GM12892 (cell line): ENCODE measurements around the gene HUS1B.
"Not testable (repeated sequence)": the region's sequence is repeated elsewhere in the genome, so short reads cannot be mapped to it uniquely, and the experiment has no call there.

Experiments used
- DNase-seq: peaks from one replicate; pipeline ENCODE4 v3.0.0; 2011; ENCODE audit not compliant: insufficient read length
- FAIRE-seq: peaks from 2 replicates; lab custom pipeline; 2011; peaks lifted over from hg19 to GRCh38; lab: Jason Lieb, UNC
- POLR2A ChIP-seq: IDR thresholded peaks from 2 replicates; pipeline ENCODE4 v1.6.1; 2011; ENCODE audit warnings: low read depth, low read length, control low read depth
- POLR2AphosphoS5 ChIP-seq: IDR thresholded peaks from 2 replicates; pipeline ENCODE4 v1.6.1; 2011; ENCODE audit warnings: low read depth, low read length, control low read depth
- TAF1 ChIP-seq: IDR thresholded peaks from 2 replicates; pipeline ENCODE4 v1.6.1; 2011; ENCODE audit warnings: low read depth, mild to moderate bottlenecking, control low read depth, low read length, borderline replicate concordance

Gene HUS1B

DNA sequence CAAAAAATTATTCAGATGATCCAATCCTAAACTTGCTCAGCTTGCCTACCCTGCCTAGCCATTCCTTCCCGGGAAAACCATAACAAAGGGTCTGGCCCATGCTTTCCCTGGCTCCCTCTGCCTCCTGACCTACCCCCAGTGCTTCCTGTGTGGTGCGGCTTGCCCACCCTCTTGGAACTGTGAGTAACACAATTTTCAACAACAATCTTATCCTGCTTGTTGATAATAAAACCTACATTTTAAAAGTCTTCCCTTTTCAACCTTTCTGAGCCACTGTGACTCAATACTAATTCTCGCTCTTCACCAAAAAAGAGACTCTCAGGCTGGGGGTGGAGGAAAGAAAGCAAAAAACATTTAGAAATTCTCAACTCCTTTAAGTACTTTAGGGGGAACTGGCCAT lies 18.1 kb upstream of the HUS1B start:
- no peak for DNase-seq
- TF ChIP-seq POLR2A (no peak), TAF1 (no peak), POLR2AphosphoS5 (no peak)
- no peak for FAIRE-seq

- TF ChIP-seq POLR2A (no peak), TAF1 (no peak), POLR2AphosphoS5 (no peak)
- DNase-seq: no peak
- no peak for FAIRE-seq
These were observed 17.5 kb upstream of the HUS1B start for GRCh38 chr6:674406-674805.

GRCh38 chr6:667253-667927 lies 10.5 kb upstream of the HUS1B start:
- TF ChIP-seq POLR2AphosphoS5: no peak
- no peak for TF ChIP-seq POLR2A
- TF ChIP-seq TAF1: no peak
- no peak for FAIRE-seq
- DNase-seq: no peak

GRCh38 chr6:665403-666267 lies 8.7 kb upstream of the HUS1B start:
- DNase-seq (no peak), FAIRE-seq (no peak)
- TF ChIP-seq TAF1 (no peak), POLR2AphosphoS5 (no peak), POLR2A (no peak)

DNA sequence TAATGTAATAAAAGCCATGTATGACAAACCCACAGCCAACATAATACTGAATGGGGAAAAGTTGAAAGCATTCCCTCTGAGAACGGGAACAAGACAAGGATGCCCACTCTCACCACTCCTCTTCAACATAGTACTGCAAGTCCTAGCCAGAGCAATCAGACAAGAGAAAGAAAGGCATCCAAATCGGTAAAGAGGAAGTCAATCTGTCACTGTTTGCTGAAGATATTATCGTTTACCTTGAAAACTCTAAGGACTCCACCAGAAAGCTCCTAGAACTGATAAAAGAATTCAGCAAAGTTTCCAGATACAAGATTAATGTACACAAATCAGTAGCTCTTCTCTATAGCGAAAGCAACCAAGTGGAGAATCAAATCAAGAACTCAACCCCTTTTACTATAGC lies 6.9 kb upstream of the HUS1B start:
- not testable (repeated sequence) for FAIRE-seq

DNA sequence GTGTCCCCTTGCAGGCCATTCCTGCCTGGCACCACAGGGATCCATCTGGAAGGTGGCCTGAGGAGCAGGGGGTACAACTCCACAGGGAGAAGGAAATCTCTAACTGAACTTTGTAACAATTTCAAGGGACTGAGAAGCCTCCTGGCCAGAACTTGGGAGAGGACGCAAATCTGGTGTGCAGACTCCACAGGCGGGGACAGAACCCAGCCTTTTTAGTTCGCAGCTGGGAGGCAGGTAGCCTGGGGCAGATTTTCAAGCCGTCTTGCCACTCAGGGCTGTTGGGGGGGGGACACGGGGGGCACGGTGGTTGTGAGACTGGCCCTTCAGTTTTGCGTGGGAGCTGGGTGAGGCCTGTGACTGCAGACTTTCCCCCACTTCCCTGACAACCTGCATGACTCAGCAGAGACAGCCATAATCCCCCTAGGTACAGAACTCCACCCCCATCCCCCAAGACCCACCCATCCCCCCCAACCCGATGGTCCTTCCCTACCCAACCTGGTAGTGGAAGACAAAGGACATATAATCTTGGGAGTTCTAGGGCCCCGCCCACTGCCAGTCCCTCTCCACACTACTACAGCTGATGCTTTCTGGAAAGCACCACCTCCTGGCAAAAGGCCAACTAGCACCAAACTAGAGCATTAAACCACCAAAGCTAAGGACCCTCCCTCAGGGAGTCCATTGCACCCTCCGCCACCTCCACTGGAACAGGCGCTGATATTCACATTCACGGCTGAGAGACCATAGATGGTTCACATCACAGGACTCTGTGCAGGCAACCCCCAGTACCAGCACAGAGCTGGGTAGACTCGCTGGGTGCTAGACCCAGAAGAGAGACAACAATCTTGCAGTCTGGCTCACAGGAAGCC lies 3.0 kb upstream of the HUS1B start:
- no peak for FAIRE-seq
- TF ChIP-seq POLR2A: no peak
- no peak for TF ChIP-seq POLR2AphosphoS5
- TF ChIP-seq TAF1: no peak
- DNase-seq: no peak

More for the DNA sequence above, 6.9 kb upstream of the HUS1B start:
- DNase-seq: not testable (repeated sequence)

GRCh38 chr6:658244-658643 lies 1.3 kb upstream of the HUS1B start:
- no peak for TF ChIP-seq POLR2A
- TF ChIP-seq POLR2AphosphoS5: no peak
- TF ChIP-seq TAF1: no peak
- no peak for DNase-seq
- FAIRE-seq: no peak

DNA sequence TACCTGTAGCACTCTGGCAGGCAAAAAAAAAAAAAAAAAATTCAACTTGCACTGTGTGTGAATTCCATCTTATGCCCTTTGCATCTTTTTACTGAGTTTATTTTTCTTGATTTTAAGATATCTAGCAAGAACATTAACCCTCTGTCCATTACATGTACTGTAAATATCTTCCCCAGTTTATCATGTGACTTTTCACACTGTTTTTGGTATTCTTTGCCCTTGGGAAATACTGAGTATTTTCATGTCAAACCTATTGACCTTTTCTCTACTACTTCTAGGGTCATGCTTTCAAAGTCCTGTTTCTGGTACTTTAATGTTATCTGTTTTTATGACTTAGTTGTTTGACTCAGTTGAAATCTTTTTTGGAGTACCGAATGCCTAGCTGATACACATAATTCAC lies 843 bp upstream of the HUS1B start:
- no peak for DNase-seq
- no peak for FAIRE-seq
- TF ChIP-seq TAF1: no peak
- no peak for TF ChIP-seq POLR2A
- no peak for TF ChIP-seq POLR2AphosphoS5

DNA sequence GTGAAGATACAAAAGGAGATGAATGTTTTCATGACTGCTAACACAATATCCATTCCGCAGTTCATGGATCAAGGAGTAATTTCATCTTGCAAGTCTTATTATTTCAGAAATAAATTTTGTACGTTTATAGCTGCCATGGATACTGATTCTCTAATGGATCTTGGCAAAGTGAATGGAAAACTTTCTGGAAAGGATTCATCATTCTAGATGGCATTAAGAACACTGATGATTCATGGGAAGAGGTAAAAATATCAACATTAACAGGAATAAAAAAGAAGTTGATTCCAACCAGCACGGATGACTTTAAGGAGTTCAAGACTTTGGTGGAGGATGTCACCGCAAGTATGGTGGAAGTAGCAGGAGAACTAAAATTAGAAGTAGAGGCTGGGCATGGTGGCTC lies 2.8 kb downstream of the HUS1B start:
- FAIRE-seq: no peak
- TF ChIP-seq POLR2A (no peak), POLR2AphosphoS5 (no peak), TAF1 (no peak)
- no peak for DNase-seq

GRCh38 chr6:652865-653264 lies 4.0 kb downstream of the HUS1B start:
- FAIRE-seq (no peak), DNase-seq (no peak)
- TF ChIP-seq POLR2AphosphoS5 (no peak), TAF1 (no peak), POLR2A (no peak)

DNA sequence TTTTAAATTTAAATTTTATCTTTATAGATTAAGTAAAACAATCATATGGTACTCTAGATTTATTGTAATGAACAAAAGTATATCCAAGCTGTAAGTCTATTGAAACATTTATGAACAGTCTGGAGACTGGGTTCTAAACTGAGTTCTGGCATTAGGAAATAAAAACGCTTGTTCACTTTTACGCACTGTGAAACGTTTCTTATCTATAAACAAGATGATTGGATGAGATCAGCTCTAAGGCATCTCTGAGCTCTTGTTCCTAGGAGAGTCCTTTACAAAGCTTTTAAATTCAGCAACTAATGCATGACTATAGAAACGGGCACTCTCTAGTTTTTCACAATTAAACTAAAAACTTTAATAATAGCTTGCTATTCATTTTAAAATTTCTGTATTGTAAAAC lies 6.8 kb downstream of the HUS1B start:
- DNase-seq (no peak), FAIRE-seq (no peak)
- TF ChIP-seq TAF1 (no peak), POLR2AphosphoS5 (no peak), POLR2A (no peak)
